K562 (cell line): ENCODE results near the gene STON2.

ENCODE experiments used
- JUN ChIP-seq, 2 experiments: sonication (generic) in 1 of 2; formaldehyde crosslinking in 1 of 2; IDR thresholded peaks; 2 replicates each; pipeline versions ENCODE4 v1.6.1 to v1.8.0; 2012 to 2022; ENCODE audit warnings: borderline replicate concordance in 2 of 2, mild to moderate bottlenecking in 2 of 2, improper control_type of control experiment in 1 of 2, low read depth in 1 of 2, low read length in 1 of 2, missing genetic modification reagents in 1 of 2
- POLR2A ChIP-seq: fragments of 450-650 bp; conservative IDR thresholded peaks from 2 replicates; pipeline ENCODE4 v1.6.1; 2016
- ZHX1 ChIP-seq: fragments of 150-350 bp; conservative IDR thresholded peaks from 2 replicates; pipeline ENCODE4 v1.6.1; 2014; ENCODE audit warnings: low read length
- TF ChIP-seq, protein P1 (sequence below), 3 experiments: IDR thresholded peaks in 2 of 3; conservative IDR thresholded peaks in 1 of 3; 2 replicates each; pipeline ENCODE4 v1.5.1; 2011 to 2012; ENCODE audit warnings: low read length in 3 of 3, mild to moderate bottlenecking in 3 of 3, control low read depth in 2 of 3, improper control_type of control experiment in 1 of 3, inconsistent platforms in 1 of 3, low read depth in 1 of 3, mixed read lengths in 1 of 3, moderate library complexity in 1 of 3; ENCODE audit not compliant: insufficient read depth in 2 of 3

DNA sequence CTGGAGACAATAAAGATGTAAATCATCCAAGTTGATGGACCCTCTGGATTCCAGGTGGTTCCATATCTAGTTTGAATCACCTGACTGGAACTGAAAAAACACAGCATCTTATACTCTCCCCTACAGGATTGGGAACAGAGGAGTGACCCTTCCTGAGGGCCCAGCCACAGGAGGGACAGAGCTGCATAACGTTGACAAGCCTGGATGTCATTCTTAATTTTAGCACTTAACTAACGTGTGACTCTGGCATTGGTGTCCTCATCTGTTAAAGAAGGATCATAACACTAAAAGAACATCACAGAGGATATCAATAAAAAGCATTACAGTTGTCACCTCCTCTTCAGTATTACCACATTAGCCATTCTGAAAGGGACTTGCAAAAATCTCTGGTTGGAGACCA, 47.7 kb downstream of the STON2 start:
- TF ChIP-seq, protein P1, sequence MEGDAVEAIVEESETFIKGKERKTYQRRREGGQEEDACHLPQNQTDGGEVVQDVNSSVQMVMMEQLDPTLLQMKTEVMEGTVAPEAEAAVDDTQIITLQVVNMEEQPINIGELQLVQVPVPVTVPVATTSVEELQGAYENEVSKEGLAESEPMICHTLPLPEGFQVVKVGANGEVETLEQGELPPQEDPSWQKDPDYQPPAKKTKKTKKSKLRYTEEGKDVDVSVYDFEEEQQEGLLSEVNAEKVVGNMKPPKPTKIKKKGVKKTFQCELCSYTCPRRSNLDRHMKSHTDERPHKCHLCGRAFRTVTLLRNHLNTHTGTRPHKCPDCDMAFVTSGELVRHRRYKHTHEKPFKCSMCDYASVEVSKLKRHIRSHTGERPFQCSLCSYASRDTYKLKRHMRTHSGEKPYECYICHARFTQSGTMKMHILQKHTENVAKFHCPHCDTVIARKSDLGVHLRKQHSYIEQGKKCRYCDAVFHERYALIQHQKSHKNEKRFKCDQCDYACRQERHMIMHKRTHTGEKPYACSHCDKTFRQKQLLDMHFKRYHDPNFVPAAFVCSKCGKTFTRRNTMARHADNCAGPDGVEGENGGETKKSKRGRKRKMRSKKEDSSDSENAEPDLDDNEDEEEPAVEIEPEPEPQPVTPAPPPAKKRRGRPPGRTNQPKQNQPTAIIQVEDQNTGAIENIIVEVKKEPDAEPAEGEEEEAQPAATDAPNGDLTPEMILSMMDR (IDR thresholded peaks at IDR 0.05 in 2 of 3, conservative IDR thresholded peaks at IDR 0.05 in 1 of 3; ENCODE audit: insufficient read depth in 2 of 3, low read depth in 1 of 3, low read length in 3 of 3), result no peak
- TF ChIP-seq POLR2A (no peak), JUN (IDR thresholded peaks at IDR 0.05; ENCODE audit: borderline replicate concordance, low read depth, low read length) (no peak), JUN (CRISPR knock-in tag; IDR thresholded peaks at IDR 0.05; ENCODE audit: borderline replicate concordance) (no peak), ZHX1 (no peak)
